Mesenchymal stem cell (in vitro differentiated cells and primary cell): ENCODE measurements around the gene FEV.
A peak's percentile ranks its signal among the peaks of the same experiment; 100 is the strongest.

Experiments used
- DNase-seq: peaks from one replicate; pipeline ENCODE4 v3.0.0-alpha.2; 2013
- H2AFZ ChIP-seq: one replicate; pipeline ENCODE4 v1.6.1; 2013; ENCODE audit warnings: low read depth, mild to moderate bottlenecking, control low read depth, inconsistent platforms, low read length, moderate library complexity
- H2AK5ac ChIP-seq: 2 replicates; pipeline ENCODE4 v1.6.1; 2013; ENCODE audit warnings: low read length, moderate library complexity, mild to moderate bottlenecking, inconsistent platforms; ENCODE audit not compliant: severe bottlenecking
- H2BK120ac ChIP-seq: one replicate; pipeline ENCODE4 v1.6.1; 2013; ENCODE audit warnings: low read depth, mild to moderate bottlenecking, inconsistent platforms, low read length, moderate library complexity
- H2BK12ac ChIP-seq, 2 experiments: one replicate each; pipeline ENCODE4 v1.6.1; 2013; ENCODE audit warnings: inconsistent platforms in 2 of 2, low read length in 2 of 2, mild to moderate bottlenecking in 2 of 2, moderate library complexity in 2 of 2, control low read depth in 1 of 2
- H2BK15ac ChIP-seq: one replicate; pipeline ENCODE4 v1.6.1; 2013; ENCODE audit warnings: mild to moderate bottlenecking, low read depth, inconsistent platforms; ENCODE audit not compliant: poor library complexity, severe bottlenecking
- H2BK5ac ChIP-seq: 2 replicates; pipeline ENCODE4 v1.6.1; 2013; ENCODE audit warnings: low read depth, mild to moderate bottlenecking, low read length, control low read depth, inconsistent platforms; ENCODE audit not compliant: poor library complexity, severe bottlenecking
- H3K14ac ChIP-seq, 2 experiments: one replicate each; pipeline ENCODE4 v1.6.1; 2013; ENCODE audit warnings: inconsistent platforms in 2 of 2, low read length in 2 of 2, control low read depth in 1 of 2, mild to moderate bottlenecking in 1 of 2, moderate library complexity in 1 of 2
- H3K18ac ChIP-seq, 2 experiments: one replicate each; pipeline ENCODE4 v1.6.1; 2013; ENCODE audit warnings: inconsistent platforms in 2 of 2, low read length in 2 of 2, control low read depth in 1 of 2, low read depth in 1 of 2, mild to moderate bottlenecking in 1 of 2
- H3K23ac ChIP-seq, 2 experiments: one replicate each; pipeline ENCODE4 v1.6.1; 2013; ENCODE audit warnings: inconsistent platforms in 2 of 2, low read length in 2 of 2, mild to moderate bottlenecking in 2 of 2, moderate library complexity in 2 of 2, control low read depth in 1 of 2
- H3K27ac ChIP-seq: 2 replicates; pipeline ENCODE4 v1.5.1; 2013; ENCODE audit warnings: mild to moderate bottlenecking, moderate library complexity, low read length, control low read depth, inconsistent platforms; ENCODE audit not compliant: poor library complexity, severe bottlenecking
- H3K27me3 ChIP-seq, 2 experiments: 2 replicates each; pipeline versions ENCODE4 v1.6.1 to v1.7.0; 2013; ENCODE audit warnings: low read length in 2 of 2, mild to moderate bottlenecking in 2 of 2, moderate library complexity in 2 of 2, control low read depth in 1 of 2, inconsistent platforms in 1 of 2; ENCODE audit not compliant: control insufficient read depth in 1 of 2, insufficient read depth in 1 of 2
- H3K36me3 ChIP-seq, 2 experiments: 2 replicates each; pipeline versions ENCODE4 v1.6.1 to v1.7.0; 2013; ENCODE audit warnings: low read length in 2 of 2, control low read depth in 1 of 2, inconsistent platforms in 1 of 2, low read depth in 1 of 2, mild to moderate bottlenecking in 1 of 2; ENCODE audit not compliant: insufficient read depth in 2 of 2, control insufficient read depth in 1 of 2
- H3K4ac ChIP-seq, 2 experiments: one replicate each; pipeline ENCODE4 v1.6.1; 2013; ENCODE audit warnings: inconsistent platforms in 2 of 2, low read length in 2 of 2, mild to moderate bottlenecking in 2 of 2, moderate library complexity in 2 of 2, control low read depth in 1 of 2, low read depth in 1 of 2
- H3K4me1 ChIP-seq: 2 replicates; pipeline ENCODE4 v1.6.1; 2013; ENCODE audit warnings: low read depth, low read length, control low read depth; ENCODE audit not compliant: control insufficient read depth, insufficient read depth
- H3K4me2 ChIP-seq: 2 replicates; pipeline ENCODE4 v1.6.1; 2013; ENCODE audit warnings: low read length, mild to moderate bottlenecking, inconsistent platforms; ENCODE audit not compliant: poor library complexity, severe bottlenecking
- H3K4me3 ChIP-seq, 2 experiments: 2 replicates each; pipeline versions ENCODE4 v1.5.1 to v1.7.0; 2013; ENCODE audit warnings: low read length in 2 of 2, mild to moderate bottlenecking in 2 of 2, control low read depth in 1 of 2, low read depth in 1 of 2; ENCODE audit not compliant: insufficient read depth in 1 of 2
- H3K79me1 ChIP-seq: replicated peaks from 2 replicates; pipeline ENCODE4 v1.6.1; 2013; ENCODE audit warnings: mild to moderate bottlenecking, control low read depth, low read length, inconsistent platforms; ENCODE audit not compliant: poor library complexity, severe bottlenecking
- H3K9ac ChIP-seq: 2 replicates; pipeline ENCODE4 v1.7.0; 2013; ENCODE audit warnings: mild to moderate bottlenecking, low read length, moderate library complexity
- H3K9me3 ChIP-seq: 2 replicates; pipeline ENCODE4 v1.7.0; 2013; ENCODE audit warnings: mild to moderate bottlenecking, low read length; ENCODE audit not compliant: control insufficient read depth
- H4K8ac ChIP-seq: one replicate; pipeline ENCODE4 v1.6.1; 2013; ENCODE audit warnings: inconsistent platforms, mild to moderate bottlenecking, low read length, moderate library complexity
- H4K91ac ChIP-seq: one replicate; pipeline ENCODE4 v1.6.1; 2013; ENCODE audit warnings: mild to moderate bottlenecking, low read length, inconsistent platforms
- WGBS: methylation state at CpG from one replicate; pipeline ENCODE4 v1.1.7; 2013; ENCODE audit warnings: mixed read lengths; 5-methylcytosine and 5-hydroxymethylcytosine counted together

Gene FEV

GRCh38 chr2:219001100-219001576 is 16.2 kb upstream of the FEV start:
- Histone ChIP-seq H3K36me3 (no peaks in the 10 kb centered on the region), H3K27ac (no peak overlapping the region), H3K23ac (peak overlapping the region in 1 of 2 experiments; percentile 9), H3K4me2 (no peak overlapping the region), H3K9ac (no peak overlapping the region), H2AK5ac (no peak overlapping the region), H2AFZ (no peak overlapping the region), H2BK120ac (no peak overlapping the region), H3K9me3 (no peaks in the 10 kb centered on the region), H2BK5ac (no peak overlapping the region), H2BK12ac (no peak overlapping the region), H3K27me3 (peaks cover 87 to 94% of the 10 kb centered on the region in 2 experiments), H3K4ac (no peak overlapping the region), H3K4me3 (no peak overlapping the region), H3K4me1 (peaks cover 21% of the 10 kb centered on the region), H3K14ac (no peak overlapping the region), H3K18ac (no peak overlapping the region), H2BK15ac (no peak overlapping the region), H4K8ac (no peak overlapping the region), H4K91ac (no peak overlapping the region), H3K79me1 (no peaks in the 10 kb centered on the region)
- WGBS: 4% methylated on average over 26 of the region's 26 CpGs
- DNase-seq: no peak

GRCh38 chr2:219000569-219000960 is 15.6 kb upstream of the FEV start:
- Histone ChIP-seq H2AFZ (no peak overlapping the region), H3K27me3 (peaks cover 86 to 94% of the 10 kb centered on the region in 2 experiments), H2BK12ac (no peak overlapping the region), H2BK5ac (no peak overlapping the region), H2BK120ac (no peak overlapping the region), H3K4me2 (no peak overlapping the region), H2AK5ac (no peak overlapping the region), H3K4ac (no peak overlapping the region), H3K9me3 (no peaks in the 10 kb centered on the region), H3K4me3 (no peak overlapping the region), H3K23ac (no peak overlapping the region), H3K18ac (no peak overlapping the region), H3K14ac (no peak overlapping the region), H3K4me1 (peaks cover 24% of the 10 kb centered on the region), H3K36me3 (no peaks in the 10 kb centered on the region), H3K27ac (no peak overlapping the region), H3K79me1 (no peaks in the 10 kb centered on the region), H4K91ac (no peak overlapping the region), H2BK15ac (no peak overlapping the region), H4K8ac (no peak overlapping the region), H3K9ac (no peak overlapping the region)
- 42% methylated on average over 2 of the region's 8 CpGs for WGBS
- no peak for DNase-seq

GRCh38 chr2:218999881-219000568 is 15.0 kb upstream of the FEV start:
- H2BK12ac ChIP-seq: no peak overlapping the region
- no peak overlapping the region for H3K23ac ChIP-seq
- H3K27me3 ChIP-seq: peaks cover 86 to 94% of the 10 kb centered on the region in 2 experiments
- no peak overlapping the region for H2BK15ac ChIP-seq
- no peak overlapping the region for H3K18ac ChIP-seq
- no peak overlapping the region for H3K4me3 ChIP-seq
- no peaks in the 10 kb centered on the region for H3K9me3 ChIP-seq
- no peak overlapping the region for H3K4ac ChIP-seq
- H3K4me2 ChIP-seq: no peak overlapping the region
- H3K36me3 ChIP-seq: no peaks in the 10 kb centered on the region
- peaks cover 24% of the 10 kb centered on the region for H3K4me1 ChIP-seq
- no peak overlapping the region for H2BK120ac ChIP-seq
- H3K9ac ChIP-seq: no peak overlapping the region
- H4K91ac ChIP-seq: no peak overlapping the region
- H3K14ac ChIP-seq: no peak overlapping the region
- no peak overlapping the region for H4K8ac ChIP-seq
- no peak overlapping the region for H3K27ac ChIP-seq
- WGBS: 0% methylated on average over 8 of the region's 9 CpGs
- H2BK5ac ChIP-seq: no peak overlapping the region
- no peak for DNase-seq
- no peak overlapping the region for H2AFZ ChIP-seq
- no peaks in the 10 kb centered on the region for H3K79me1 ChIP-seq
- no peak overlapping the region for H2AK5ac ChIP-seq

- H2AFZ ChIP-seq: no peak overlapping the region
- no peak for DNase-seq
- no peaks in the 10 kb centered on the region for H3K9me3 ChIP-seq
- H3K79me1 ChIP-seq: no peaks in the 10 kb centered on the region
- H3K4me3 ChIP-seq: no peak overlapping the region
- no peak overlapping the region for H3K18ac ChIP-seq
- no peak overlapping the region for H2AK5ac ChIP-seq
- 8% methylated on average over 5 of the region's 10 CpGs for WGBS
- peaks cover 87 to 96% of the 10 kb centered on the region in 2 experiments for H3K27me3 ChIP-seq
- H3K36me3 ChIP-seq: no peaks in the 10 kb centered on the region
- H2BK12ac ChIP-seq: no peak overlapping the region
- H3K4me2 ChIP-seq: no peak overlapping the region
- no peak overlapping the region for H2BK120ac ChIP-seq
- H4K8ac ChIP-seq: no peak overlapping the region
- no peak overlapping the region for H2BK15ac ChIP-seq
- no peak overlapping the region for H3K9ac ChIP-seq
- H4K91ac ChIP-seq: no peak overlapping the region
- peaks cover 24% of the 10 kb centered on the region for H3K4me1 ChIP-seq
- no peak overlapping the region for H3K14ac ChIP-seq
- H3K23ac ChIP-seq: no peak overlapping the region
- H2BK5ac ChIP-seq: no peak overlapping the region
- H3K4ac ChIP-seq: no peak overlapping the region
- H3K27ac ChIP-seq: no peak overlapping the region
Observed at GRCh38 chr2:218999021-218999880, 14.3 kb upstream of the FEV start.
